Mucosa of descending colon (tissue), 3 donors: Measurements from ENCODE around the gene SBF2. TPM values are rescaled to one million over a fixed set of nuclear protein-coding genes. Genes with fewer than 3 reads are reported as not detected.

Source experiments
- ATAC-seq: fragments of 200-7000 bp; cut with Tn5 transposase; one replicate; pipeline ENCODE4 v1.9.1; 2020; ENCODE audit warnings: mild to moderate bottlenecking, moderate library complexity
- DNase-seq, 3 donors: peaks; one replicate each; pipeline ENCODE4 v3.0.0-alpha.2; 2020
- H3K36me3 ChIP-seq: fragments of 200-600 bp; one replicate; pipeline ENCODE4 v1.8.0; 2021; ENCODE audit warnings: low read depth, mild to moderate bottlenecking
- H3K4me1 ChIP-seq: fragments of 200-600 bp; one replicate; pipeline ENCODE4 v1.8.0; 2021; ENCODE audit warnings: low read depth, mild to moderate bottlenecking
- H3K4me3 ChIP-seq: fragments of 200-600 bp; one replicate; pipeline ENCODE4 v1.8.0; 2021; ENCODE audit warnings: mild to moderate bottlenecking
- H3K9me3 ChIP-seq: fragments of 200-600 bp; one replicate; pipeline ENCODE4 v1.8.0; 2021; ENCODE audit warnings: mild to moderate bottlenecking
- CTCF ChIP-seq: fragments of 200-600 bp; IDR thresholded peaks from one replicate; pipeline ENCODE4 v1.8.0; 2022; ENCODE audit warnings: antibody characterized with exemption, mild to moderate bottlenecking
- intact Hi-C, 2 donors: fragments of 100-400 bp; cut with DNase I in 1 of 2; cut with micrococcal nuclease in 1 of 2; formaldehyde crosslinking; loops; one replicate each; pipeline versions ENCODE4 v1.11.0 to v1.11.1; 2022; cut with DNase I, micrococcal nuclease
- total RNA-seq, 3 donors: library from RNA; stranded (reverse); fragmentation: NEBNext Ultra II Directional in 2 of 3; extraction: Animal tissue kit (Norgen Biotek cat#: 25700) in 2 of 3; gene quantifications; one replicate each; pipeline versions ENCODE4 v1.2.1 to v1.2.4, GENCODE V29; 2021 to 2023
- donor health status: DM: no; HTN: no; CAD: no; lungs with moderate emphysema.
- donor health status: DM: no; HTN: no; CAD: no.
- donor health status: DM: no; HTN: yes; CAD: no.

The SBF2 gene
- total RNA-seq, 3 donors from 2014 or later: 35.2 to 60.3 (median 48.2) TPM

DNA sequence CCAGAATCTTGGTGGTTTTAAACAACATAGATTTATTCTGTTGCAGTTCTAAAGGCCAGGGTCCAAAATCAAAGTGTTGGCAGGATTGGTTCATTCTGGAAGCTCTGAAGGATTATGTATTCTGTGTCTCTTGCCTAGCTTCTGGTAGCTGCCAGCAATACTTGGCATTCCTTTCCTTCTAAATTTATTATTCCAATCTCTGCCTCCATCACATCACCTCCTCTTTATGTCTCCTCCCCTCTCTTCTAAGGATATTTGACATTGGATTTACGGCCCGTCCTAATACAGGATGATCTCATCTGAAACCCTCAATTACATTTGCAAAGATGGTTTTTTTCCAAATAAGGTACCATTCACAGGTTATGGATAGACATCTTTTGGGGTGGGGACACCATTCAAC, 186.5 kb downstream of the SBF2 start:
- ATAC-seq (no peak), DNase-seq (no peak)
- Histone ChIP-seq H3K4me3 (no peak overlapping the region), H3K9me3 (no peaks in the 10 kb centered on the region), H3K36me3 (no peaks in the 10 kb centered on the region), H3K4me1 (no peaks in the 10 kb centered on the region)
- intact Hi-C loops: no loop called here
- no peak for TF ChIP-seq CTCF

- Histone ChIP-seq H3K36me3 (no peaks in the 10 kb centered on the region), H3K9me3 (peaks cover 19% of the 10 kb centered on the region), H3K4me3 (no peak overlapping the region), H3K4me1 (no peaks in the 10 kb centered on the region)
- no peak for ATAC-seq
- TF ChIP-seq CTCF: no peak
- intact Hi-C loops: no loop called here
- no peak for DNase-seq
These were observed 196.4 kb downstream of the SBF2 start for GRCh38 chr11:10097615-10098014.

DNA sequence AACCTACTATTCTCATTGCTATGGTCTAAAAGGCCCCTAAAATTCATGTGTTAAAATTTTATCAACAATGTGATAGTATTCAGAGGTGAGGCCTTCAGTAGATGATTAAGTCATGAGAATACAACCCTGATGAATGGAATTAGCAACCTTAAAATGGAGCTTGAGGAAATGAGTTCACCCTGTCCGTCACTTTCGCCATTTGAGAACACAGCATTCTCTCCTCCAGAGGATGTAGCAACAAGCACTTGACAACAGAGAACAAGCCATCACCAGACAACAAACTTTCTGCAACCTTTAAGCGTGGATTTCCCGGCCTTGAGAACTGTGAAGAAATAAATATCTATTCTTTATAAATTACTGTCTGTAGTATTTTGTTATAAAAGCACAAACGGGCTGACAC, 197.0 kb downstream of the SBF2 start:
- H3K9me3 ChIP-seq: peaks cover 19% of the 10 kb centered on the region
- ATAC-seq (no peak), DNase-seq (no peak)
- H3K4me1 ChIP-seq: no peaks in the 10 kb centered on the region
- no peak for TF ChIP-seq CTCF
- H3K36me3 ChIP-seq: no peaks in the 10 kb centered on the region
- intact Hi-C loops: no loop called here
- H3K4me3 ChIP-seq: no peak overlapping the region

- DNase-seq (no peak), ATAC-seq (no peak)
- intact Hi-C loops: no loop called here
- no peak overlapping the region for H3K4me3 ChIP-seq
- H3K9me3 ChIP-seq: peaks cover 19% of the 10 kb centered on the region
- H3K4me1 ChIP-seq: no peaks in the 10 kb centered on the region
- TF ChIP-seq CTCF: no peak
- no peaks in the 10 kb centered on the region for H3K36me3 ChIP-seq
These were observed 198.4 kb downstream of the SBF2 start for GRCh38 chr11:10095412-10096208.

DNA sequence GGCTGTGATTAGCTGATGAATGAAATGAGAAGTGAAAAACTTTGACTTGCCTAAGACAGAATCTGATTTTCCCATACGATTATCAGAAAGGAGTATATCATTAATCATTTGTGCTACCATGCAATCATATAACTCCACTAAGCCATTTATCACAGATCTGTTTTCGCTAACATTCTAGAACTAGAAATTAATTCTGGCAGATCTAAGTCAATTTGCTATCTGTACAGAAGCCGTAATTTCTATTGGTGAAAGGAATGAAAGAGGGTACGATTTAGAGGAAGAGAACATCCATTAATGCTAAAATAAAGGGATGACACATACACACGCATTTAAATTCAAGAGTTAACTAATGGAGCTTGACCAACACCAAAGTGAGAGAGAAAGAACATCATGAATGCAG, 201.6 kb downstream of the SBF2 start:
- no peaks in the 10 kb centered on the region for H3K4me1 ChIP-seq
- intact Hi-C loops: no loop called here
- no peaks in the 10 kb centered on the region for H3K9me3 ChIP-seq
- no peaks in the 10 kb centered on the region for H3K36me3 ChIP-seq
- TF ChIP-seq CTCF: no peak
- H3K4me3 ChIP-seq: no peak overlapping the region
- DNase-seq (no peak), ATAC-seq (no peak)
